ENCODE data around the gene LYRM9. TPM values are rescaled to one million over a fixed set of nuclear protein-coding genes. Genes with fewer than 3 reads are reported as not detected.

The LYRM9 gene
- total and polyA plus RNA-seq, 9 of the 15 experiments (the other 6 are each of a cell fraction or from before 2014, with no cell fraction given): 0.98 to 4.7 (median 1.8) TPM

DNA sequence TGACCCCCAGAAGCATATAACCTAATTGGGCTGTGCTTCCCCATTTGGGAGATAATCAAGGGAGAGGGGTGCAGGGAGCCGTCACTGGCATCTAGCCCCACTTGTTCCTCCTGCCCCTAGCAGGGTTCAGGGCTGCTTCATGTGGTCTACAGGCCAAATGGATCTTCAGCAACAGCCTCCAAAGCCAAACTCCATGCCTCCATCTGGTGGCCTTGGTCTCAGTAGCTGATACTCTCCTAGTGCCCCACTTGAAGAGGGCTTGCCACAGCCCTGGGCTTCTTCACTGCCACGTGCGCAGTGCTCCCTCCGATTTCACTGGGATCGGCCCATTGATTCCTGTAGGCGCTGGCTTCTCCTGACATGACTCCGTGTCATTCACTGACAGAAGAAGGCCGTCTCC is 24.6 kb downstream of the LYRM9 start:
- no peaks in the 10 kb centered on the region for H3K36me3 ChIP-seq (ENCODE audit: control insufficient read depth, insufficient read depth, low read length)
- intact Hi-C loops (cut with micrococcal nuclease): loop anchor here (5.0 kb wide), 1 partner anchor 61 kb away; no protein-coding TSS in a partner anchor

More for the DNA sequence above, 24.6 kb downstream of the LYRM9 start:
- no peak overlapping the region for H3K9ac ChIP-seq (ENCODE audit: insufficient read depth in 1 of 2, low read depth in 2 of 2, low read length in 2 of 2)
- no TSS peak for BruUV-seq (replicated peaks)
- H3K4me3 ChIP-seq: no peak overlapping the region
- in situ Hi-C loops (cut with MboI): no loop called here
- H3K27me3 ChIP-seq (ENCODE audit: control insufficient read depth in 2 of 2, insufficient read depth in 2 of 2, low read length in 2 of 2): peaks cover 10 to 15% of the 10 kb centered on the region in 2 experiments; a peak in 4 of 5 replicates
- H2AFZ ChIP-seq (ENCODE audit: low read depth, low read length): no peak overlapping the region
- CTCF ChIA-PET (ENCODE audit: low intra/inter-chr PET ratio): no interaction called here
- DNase-seq (ENCODE audit: extremely low read depth in 1 of 4, low spot score in 3 of 4) (no peak), ATAC-seq (no peak), FAIRE-seq (no peak)
- no peak for TF ChIP-seq TEAD1 (CRISPR knock-in tag; IDR thresholded peaks at IDR 0.05)
- 0 out of 4 replicates have a peak, but pooled peaks of 1 of the 2 experiments have one; percentile 32 for TF ChIP-seq RAD21 (CRISPR knock-in tag; conservative IDR thresholded peaks at IDR 0.05 in 1 of 2, IDR thresholded peaks at IDR 0.05 in 1 of 2)
- TF ChIP-seq CTCF (IDR thresholded peaks at IDR 0.05 in 2 of 3, conservative IDR thresholded peaks at IDR 0.05 in 1 of 3; ENCODE audit: insufficient read depth in 2 of 3, low read depth in 1 of 3, low read length in 3 of 3): peak in 1 of 3 experiments; percentile 10; a peak in 1 of 6 replicates
- no peaks in the 10 kb centered on the region for H3K4me1 ChIP-seq (replicated peaks in 1 of 2; ENCODE audit: control insufficient read depth in 2 of 2, insufficient read depth in 2 of 2, low read length in 2 of 2)
- POLR2A ChIA-PET: no interaction called here
- no peaks in the 10 kb centered on the region for H3K9me3 ChIP-seq (replicated peaks; ENCODE audit: control insufficient read depth, insufficient read depth, low read depth, low read length)
- H3K79me2 ChIP-seq (ENCODE audit: control insufficient read depth, insufficient read depth, low read length): no peaks in the 10 kb centered on the region
- no peak overlapping the region for H3K4me2 ChIP-seq (ENCODE audit: insufficient read depth, low read length)
- 0% methylated on average over 8 of the region's 8 CpGs for WGBS (ENCODE audit: insufficient coverage, low coverage, missing lambda C conversion rate)
- no peaks in the 10 kb centered on the region for H3K9me1 ChIP-seq (ENCODE audit: control insufficient read depth, insufficient read depth, low read length)
- H3K27ac ChIP-seq (ENCODE audit: extremely low read depth, low read depth, low read length): no peak overlapping the region
- H4K20me1 ChIP-seq (replicated peaks; ENCODE audit: control insufficient read depth, insufficient read depth, low read length): no peaks in the 10 kb centered on the region

All from K562 (cell line).